Neural progenitor cell (in vitro differentiated cells): ENCODE measurements around the gene GNAI3. TPM values are rescaled to one million over a fixed set of nuclear protein-coding genes. Genes with fewer than 3 reads are reported as not detected.

Experiments used
- DNase-seq: peaks from one replicate; pipeline ENCODE4 v3.0.0-alpha.2; 2016; ENCODE audit warnings: low spot score
- H2AFZ ChIP-seq: fragments of 200-600 bp; sonication (generic); replicated peaks from 2 replicates; pipeline ENCODE4 v1.6.1; 2016; ENCODE audit warnings: antibody characterized with exemption
- H3F3A ChIP-seq: fragments of 200-600 bp; sonication (generic); 2 replicates; pipeline ENCODE4 v1.6.1; 2016; ENCODE audit warnings: antibody characterized with exemption, low read depth
- H3K27ac ChIP-seq: fragments of 200-600 bp; sonication (generic); 2 replicates; pipeline ENCODE4 v1.5.1; 2016; ENCODE audit warnings: mild to moderate bottlenecking
- H3K27me3 ChIP-seq: fragments of 200-600 bp; sonication (generic); 2 replicates; pipeline ENCODE4 v1.6.1; 2016; ENCODE audit warnings: mild to moderate bottlenecking, moderate library complexity
- H3K36me3 ChIP-seq: fragments of 200-600 bp; sonication (generic); 2 replicates; pipeline ENCODE4 v1.5.1; 2016
- H3K4me1 ChIP-seq: fragments of 200-600 bp; sonication (generic); 2 replicates; pipeline ENCODE4 v1.6.1; 2016; ENCODE audit warnings: mixed run types
- H3K4me2 ChIP-seq: fragments of 200-600 bp; sonication (generic); 2 replicates; pipeline ENCODE4 v1.6.1; 2016
- H3K4me3 ChIP-seq: fragments of 200-600 bp; sonication (generic); 2 replicates; pipeline ENCODE4 v1.5.1; 2016
- H3K79me2 ChIP-seq: fragments of 200-600 bp; sonication (generic); 2 replicates; pipeline ENCODE4 v1.6.1; 2016; ENCODE audit warnings: low read depth
- H3K9ac ChIP-seq: fragments of 200-600 bp; sonication (generic); 2 replicates; pipeline ENCODE4 v1.6.1; 2016
- H3K9me3 ChIP-seq: fragments of 200-600 bp; sonication (generic); 2 replicates; pipeline ENCODE4 v1.5.1; 2016; ENCODE audit warnings: low read depth
- H4K20me1 ChIP-seq: fragments of 200-600 bp; sonication (generic); 2 replicates; pipeline ENCODE4 v1.6.1; 2016; ENCODE audit warnings: low read depth
- H3K27ac Mint-ChIP-seq: 3 replicates; pipeline ENCODE4 v1.8.0; 2021; ENCODE audit warnings: mixed read lengths
- H3K27me3 Mint-ChIP-seq: 2 replicates; pipeline ENCODE4 v1.8.0; 2022; ENCODE audit warnings: low read depth, mild to moderate bottlenecking, inconsistent platforms, moderate library complexity, mixed read lengths; ENCODE audit not compliant: insufficient read depth
- H3K36me3 Mint-ChIP-seq: 3 replicates; pipeline ENCODE4 v1.8.0; 2021; ENCODE audit warnings: mixed read lengths
- H3K4me1 Mint-ChIP-seq: 3 replicates; pipeline ENCODE4 v1.8.0; 2021; ENCODE audit warnings: mixed read lengths
- H3K4me3 Mint-ChIP-seq: 3 replicates; pipeline ENCODE4 v1.8.0; 2021; ENCODE audit warnings: mild to moderate bottlenecking, moderate library complexity, mixed read lengths
- H3K9me3 Mint-ChIP-seq: 3 replicates; pipeline ENCODE4 v1.8.0; 2020; ENCODE audit warnings: mixed read lengths
- CTCF ChIP-seq: fragments of 200-600 bp; sonication (generic); IDR thresholded peaks from 2 replicates; pipeline ENCODE4 v1.5.1; 2017; ENCODE audit warnings: antibody characterized with exemption, mild to moderate bottlenecking
- EZH2 ChIP-seq: fragments of 200-600 bp; sonication (generic); IDR thresholded peaks from 2 replicates; pipeline ENCODE4 v1.6.1; 2017; ENCODE audit warnings: antibody characterized with exemption, mild to moderate bottlenecking, moderate library complexity
- EZH2phosphoT487 ChIP-seq: fragments of 200-600 bp; sonication (generic); IDR thresholded peaks from 2 replicates; pipeline ENCODE4 v1.6.1; 2017; ENCODE audit warnings: antibody characterized with exemption
- total RNA-seq: library from RNA; depleted of rRNA; stranded (reverse); fragments of >200 nt; gene quantifications from 2 replicates; pipeline ENCODE4 v1.2.3, GENCODE V29; 2015; ENCODE audit warnings: low replicate concordance

The GNAI3 gene
- total RNA-seq, 1 donor from 2014 or later: 15.4 TPM

GRCh38 chr1:109603229-109603628, 54.8 kb downstream of the GNAI3 start:
- Histone ChIP-seq H4K20me1 (no peaks in the 10 kb centered on the region), H3F3A (peaks cover 6% of the 10 kb centered on the region)

GRCh38 chr1:109605381-109605780, 57.0 kb downstream of the GNAI3 start:
- DNase-seq: no peak
- H3K36me3 Mint-ChIP-seq: peaks cover 2% of the 10 kb centered on the region
- no peaks in the 10 kb centered on the region for H3K9me3 Mint-ChIP-seq
- TF ChIP-seq EZH2 (no peak), EZH2phosphoT487 (no peak), CTCF (no peak)
- H3K9ac ChIP-seq: no peak overlapping the region
- H3K4me1 Mint-ChIP-seq: no peaks in the 10 kb centered on the region
- no peaks in the 10 kb centered on the region for H3K4me1 ChIP-seq
- H3K4me3 ChIP-seq: no peak overlapping the region
- H3K79me2 ChIP-seq: no peaks in the 10 kb centered on the region
- H3F3A ChIP-seq: no peaks in the 10 kb centered on the region
- H4K20me1 ChIP-seq: no peaks in the 10 kb centered on the region
- no peak overlapping the region for H2AFZ ChIP-seq
- no peaks in the 10 kb centered on the region for H3K9me3 ChIP-seq
- no peak overlapping the region for H3K27ac Mint-ChIP-seq
- H3K36me3 ChIP-seq: no peaks in the 10 kb centered on the region
- no peak overlapping the region for H3K4me2 ChIP-seq
- H3K4me3 Mint-ChIP-seq: no peak overlapping the region
- no peaks in the 10 kb centered on the region for H3K27me3 ChIP-seq
- no peak overlapping the region for H3K27ac ChIP-seq
- no peaks in the 10 kb centered on the region for H3K27me3 Mint-ChIP-seq

More at GRCh38 chr1:109603229-109603628, 54.8 kb downstream of the GNAI3 start:
- DNase-seq: no peak
- Mint-ChIP-seq H3K4me1 (no peaks in the 10 kb centered on the region), H3K27ac (no peak overlapping the region), H3K27me3 (no peaks in the 10 kb centered on the region), H3K4me3 (no peak overlapping the region), H3K9me3 (no peaks in the 10 kb centered on the region), H3K36me3 (peaks cover 6% of the 10 kb centered on the region)
- Histone ChIP-seq H3K27ac (no peak overlapping the region), H3K4me1 (no peaks in the 10 kb centered on the region), H3K9ac (no peak overlapping the region), H3K36me3 (no peaks in the 10 kb centered on the region), H3K27me3 (no peaks in the 10 kb centered on the region), H3K79me2 (no peaks in the 10 kb centered on the region), H3K4me3 (no peak overlapping the region), H3K4me2 (no peak overlapping the region), H2AFZ (no peak overlapping the region), H3K9me3 (no peaks in the 10 kb centered on the region)
- TF ChIP-seq EZH2 (no peak), EZH2phosphoT487 (no peak), CTCF (no peak)

- no peak for DNase-seq
- no peaks in the 10 kb centered on the region for H3K79me2 ChIP-seq
- no peak for TF ChIP-seq EZH2
- TF ChIP-seq CTCF: no peak
- TF ChIP-seq EZH2phosphoT487: no peak
- H3F3A ChIP-seq: no peaks in the 10 kb centered on the region
- H2AFZ ChIP-seq: no peak overlapping the region
- Mint-ChIP-seq H3K27me3 (no peaks in the 10 kb centered on the region), H3K4me3 (no peak overlapping the region), H3K4me1 (peaks cover 14% of the 10 kb centered on the region), H3K9me3 (no peaks in the 10 kb centered on the region), H3K27ac (no peak overlapping the region), H3K36me3 (peaks cover 2% of the 10 kb centered on the region)
- no peaks in the 10 kb centered on the region for H3K9me3 ChIP-seq
- H3K27me3 ChIP-seq: no peaks in the 10 kb centered on the region
- no peaks in the 10 kb centered on the region for H3K4me1 ChIP-seq
- H3K27ac ChIP-seq: no peak overlapping the region
- H4K20me1 ChIP-seq: no peaks in the 10 kb centered on the region
- no peak overlapping the region for H3K4me2 ChIP-seq
- H3K4me3 ChIP-seq: no peak overlapping the region
- H3K9ac ChIP-seq: no peak overlapping the region
- no peaks in the 10 kb centered on the region for H3K36me3 ChIP-seq
Observed at GRCh38 chr1:109609881-109610280, 61.5 kb downstream of the GNAI3 start.
